Suprapubic skin (tissue), 4 donors: Measurements from ENCODE around the gene GNA12. TPM values are rescaled to one million over a fixed set of nuclear protein-coding genes. Genes with fewer than 3 reads are reported as not detected.

Experiments used
- DNase-seq, 2 donors: peaks; one replicate each; pipeline ENCODE4 v3.0.0-alpha.2; 2019; ENCODE audit warnings: low spot score in 2 of 2
- H3K27ac ChIP-seq: fragments of 200-600 bp; sonication (generic); one replicate; pipeline ENCODE4 v1.5.1; 2019
- H3K27me3 ChIP-seq: fragments of 200-600 bp; sonication (generic); one replicate; pipeline ENCODE4 v1.5.1; 2019
- H3K36me3 ChIP-seq: fragments of 200-600 bp; sonication (generic); one replicate; pipeline ENCODE4 v1.5.1; 2019
- H3K4me1 ChIP-seq: fragments of 200-600 bp; sonication (generic); one replicate; pipeline ENCODE4 v1.5.1; 2019
- H3K4me3 ChIP-seq: fragments of 200-600 bp; sonication (generic); one replicate; pipeline ENCODE4 v1.5.1; 2019; ENCODE audit warnings: mild to moderate bottlenecking
- H3K9me3 ChIP-seq: fragments of 200-600 bp; sonication (generic); one replicate; pipeline ENCODE4 v1.5.1; 2019
- EP300 ChIP-seq: sonication (generic); formaldehyde crosslinking; IDR thresholded peaks from one replicate; pipeline ENCODE4 v1.6.1; 2017; ENCODE audit warnings: antibody characterized with exemption
- POLR2A ChIP-seq, 2 donors: fragments of 450-650 bp; IDR thresholded peaks; one replicate each; pipeline ENCODE4 v1.6.1; 2017; ENCODE audit warnings: antibody characterized with exemption in 2 of 2, mild to moderate bottlenecking in 2 of 2, moderate library complexity in 2 of 2
- POLR2AphosphoS5 ChIP-seq, 3 donors: sonication (generic); formaldehyde crosslinking; IDR thresholded peaks; one replicate each; pipeline ENCODE4 v1.6.1; 2017; ENCODE audit warnings: antibody characterized with exemption in 3 of 3
- WGBS: methylation state at CpG from one replicate; pipeline ENCODE4 v1.1.5; 2018; 5-methylcytosine and 5-hydroxymethylcytosine counted together
- total RNA-seq, 4 donors: library from RNA; depleted of rRNA; stranded (reverse); fragments of >200 nt; gene quantifications; one replicate each; pipeline ENCODE4 v1.1.0, GENCODE V29; 2016
- TF ChIP-seq, protein P1 (sequence below), 2 donors: fragments of 200-600 bp in 1 of 2; fragments of 450-650 bp in 1 of 2; sonication (generic) in 1 of 2; IDR thresholded peaks; one replicate each; pipeline ENCODE4 v1.5.1; 2016 to 2019; ENCODE audit warnings: antibody characterized with exemption in 2 of 2, mild to moderate bottlenecking in 1 of 2, moderate library complexity in 1 of 2

Gene GNA12
- total RNA-seq, 4 donors from 2014 or later: 9.7 to 15.0 (median 13.3) TPM

DNA sequence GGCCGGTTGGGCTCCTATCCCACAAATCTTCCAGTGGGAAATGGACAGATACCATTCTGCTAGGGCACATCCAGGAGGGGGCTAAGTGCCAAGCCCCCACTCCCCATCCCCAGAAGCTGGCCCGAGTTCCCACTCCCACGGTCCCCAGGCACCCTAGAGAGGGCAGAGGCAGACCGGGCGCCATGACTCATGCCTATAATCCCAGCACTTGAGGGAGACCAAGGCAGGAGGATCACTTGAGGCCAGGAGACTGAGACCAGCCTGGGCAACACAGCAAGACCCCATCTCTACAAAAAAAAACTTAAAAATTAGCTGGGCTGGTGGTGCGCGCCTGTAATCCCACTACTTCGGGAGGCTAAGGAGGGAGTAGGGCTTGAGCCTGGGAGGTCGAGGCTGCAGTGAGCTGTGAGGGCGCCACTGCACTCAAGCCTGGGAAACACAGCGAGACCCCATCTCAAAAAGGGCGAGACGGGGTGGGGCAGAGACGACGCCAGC is 870 bp downstream of the GNA12 start:
- Histone ChIP-seq H3K9me3 (no peaks in the 10 kb centered on the region), H3K4me1 (peaks cover 27% of the 10 kb centered on the region), H3K36me3 (no peaks in the 10 kb centered on the region), H3K27ac (peak overlapping the region; percentile 19), H3K27me3 (no peaks in the 10 kb centered on the region), H3K4me3 (peak overlapping the region; percentile 67)
- no peak for DNase-seq
- WGBS: 33% methylated on average over 13 of the region's 15 CpGs
- TF ChIP-seq, protein P1, sequence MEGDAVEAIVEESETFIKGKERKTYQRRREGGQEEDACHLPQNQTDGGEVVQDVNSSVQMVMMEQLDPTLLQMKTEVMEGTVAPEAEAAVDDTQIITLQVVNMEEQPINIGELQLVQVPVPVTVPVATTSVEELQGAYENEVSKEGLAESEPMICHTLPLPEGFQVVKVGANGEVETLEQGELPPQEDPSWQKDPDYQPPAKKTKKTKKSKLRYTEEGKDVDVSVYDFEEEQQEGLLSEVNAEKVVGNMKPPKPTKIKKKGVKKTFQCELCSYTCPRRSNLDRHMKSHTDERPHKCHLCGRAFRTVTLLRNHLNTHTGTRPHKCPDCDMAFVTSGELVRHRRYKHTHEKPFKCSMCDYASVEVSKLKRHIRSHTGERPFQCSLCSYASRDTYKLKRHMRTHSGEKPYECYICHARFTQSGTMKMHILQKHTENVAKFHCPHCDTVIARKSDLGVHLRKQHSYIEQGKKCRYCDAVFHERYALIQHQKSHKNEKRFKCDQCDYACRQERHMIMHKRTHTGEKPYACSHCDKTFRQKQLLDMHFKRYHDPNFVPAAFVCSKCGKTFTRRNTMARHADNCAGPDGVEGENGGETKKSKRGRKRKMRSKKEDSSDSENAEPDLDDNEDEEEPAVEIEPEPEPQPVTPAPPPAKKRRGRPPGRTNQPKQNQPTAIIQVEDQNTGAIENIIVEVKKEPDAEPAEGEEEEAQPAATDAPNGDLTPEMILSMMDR (IDR thresholded peaks at IDR 0.05): no peak
- TF ChIP-seq POLR2AphosphoS5 (IDR thresholded peaks at IDR 0.05): no peak
- no peak for TF ChIP-seq POLR2A (IDR thresholded peaks at IDR 0.05)
- TF ChIP-seq EP300: no peak

DNA sequence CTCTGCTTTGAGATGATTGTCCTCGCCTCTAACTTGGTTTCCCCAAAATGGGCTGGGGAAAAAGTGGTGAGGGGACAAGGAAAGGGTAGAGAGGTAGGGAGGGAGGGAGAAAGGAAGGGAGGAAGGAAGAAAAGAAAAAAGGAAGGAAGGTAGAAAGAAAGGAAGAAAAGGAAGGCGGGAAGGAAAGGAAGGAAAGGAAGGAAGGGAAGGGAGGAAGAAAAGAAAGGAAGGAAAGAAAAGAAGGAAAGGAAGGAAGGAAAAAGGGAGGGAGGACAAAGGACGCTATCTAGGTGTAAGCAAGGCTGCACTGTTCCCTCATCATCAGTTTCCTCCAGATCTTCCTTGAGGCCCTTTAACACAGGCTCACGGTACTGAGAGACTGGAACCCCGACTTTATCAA is 2.2 kb downstream of the GNA12 start:
- TF ChIP-seq POLR2AphosphoS5 (IDR thresholded peaks at IDR 0.05): no peak
- TF ChIP-seq POLR2A (IDR thresholded peaks at IDR 0.05): no peak
- no peak for TF ChIP-seq EP300
- TF ChIP-seq, protein P1 (IDR thresholded peaks at IDR 0.05): no peak
- H3K27ac ChIP-seq: no peak overlapping the region
- no peak overlapping the region for H3K4me3 ChIP-seq

DNA sequence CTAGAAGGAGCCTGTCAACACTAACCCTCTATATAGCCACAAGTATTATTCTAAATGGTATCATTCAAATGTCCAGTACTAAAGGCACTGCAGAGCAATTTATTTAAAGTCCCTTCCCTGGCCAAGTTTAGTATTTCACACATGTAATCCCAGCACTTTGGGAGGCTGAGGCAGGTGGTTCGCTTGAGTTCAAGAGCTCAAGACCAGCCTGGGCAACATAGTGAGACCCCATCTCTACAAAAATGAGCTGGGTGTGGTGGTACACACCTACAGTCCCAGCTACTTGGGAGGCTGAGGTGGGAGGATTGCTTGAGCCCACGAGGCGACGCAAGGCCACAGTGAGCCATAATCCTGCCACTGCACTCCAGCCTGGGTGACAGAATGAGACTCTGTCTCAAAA is 3.6 kb downstream of the GNA12 start:
- Histone ChIP-seq H3K9me3 (no peaks in the 10 kb centered on the region), H3K4me3 (no peak overlapping the region), H3K36me3 (no peaks in the 10 kb centered on the region), H3K4me1 (peaks cover 30% of the 10 kb centered on the region), H3K27ac (no peak overlapping the region), H3K27me3 (no peaks in the 10 kb centered on the region)
- TF ChIP-seq, protein P1 (IDR thresholded peaks at IDR 0.05): no peak
- no peak for TF ChIP-seq EP300
- WGBS: 91% methylated on average over 4 of the region's 4 CpGs
- DNase-seq: no peak

More for the DNA sequence above, 2.2 kb downstream of the GNA12 start:
- no peaks in the 10 kb centered on the region for H3K27me3 ChIP-seq
- 87% methylated on average over 5 of the region's 5 CpGs for WGBS
- H3K4me1 ChIP-seq: peaks cover 30% of the 10 kb centered on the region
- H3K36me3 ChIP-seq: no peaks in the 10 kb centered on the region
- no peaks in the 10 kb centered on the region for H3K9me3 ChIP-seq
- DNase-seq: no peak

DNA sequence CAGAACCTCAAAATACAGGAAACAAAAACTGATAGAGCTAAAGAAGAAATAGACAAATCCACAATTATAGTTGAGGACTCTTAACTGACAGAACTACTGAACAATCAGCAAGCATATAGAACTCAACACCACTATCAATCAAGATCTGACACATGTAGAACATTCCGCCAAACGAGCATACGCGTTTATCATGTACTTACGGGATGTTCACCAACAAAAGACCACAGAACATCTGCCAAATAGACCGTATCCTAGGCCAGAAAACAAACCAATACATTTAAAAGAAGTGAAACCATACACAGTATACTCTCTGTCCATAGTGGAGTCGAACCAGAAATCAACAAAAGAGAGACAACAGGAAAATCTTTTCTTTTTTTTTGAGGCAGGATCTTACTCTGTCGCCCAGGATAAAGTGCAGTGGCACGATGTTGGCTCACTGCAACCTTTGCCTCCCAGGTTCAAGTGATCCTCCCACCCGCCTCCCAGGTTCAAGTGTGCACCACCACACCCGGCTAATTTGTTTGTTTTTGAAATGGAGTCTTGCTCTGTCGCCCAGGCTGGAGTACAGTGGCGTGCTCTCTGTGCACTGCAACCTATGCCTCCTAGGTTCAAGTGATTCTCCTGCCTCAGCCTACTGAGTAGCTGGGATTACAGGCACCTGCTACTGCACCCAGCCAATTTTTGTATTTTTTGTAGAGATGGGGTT is 5.1 kb downstream of the GNA12 start:
- WGBS: 82% methylated on average over 13 of the region's 13 CpGs
- peaks cover 31% of the 10 kb centered on the region for H3K4me1 ChIP-seq

DNA sequence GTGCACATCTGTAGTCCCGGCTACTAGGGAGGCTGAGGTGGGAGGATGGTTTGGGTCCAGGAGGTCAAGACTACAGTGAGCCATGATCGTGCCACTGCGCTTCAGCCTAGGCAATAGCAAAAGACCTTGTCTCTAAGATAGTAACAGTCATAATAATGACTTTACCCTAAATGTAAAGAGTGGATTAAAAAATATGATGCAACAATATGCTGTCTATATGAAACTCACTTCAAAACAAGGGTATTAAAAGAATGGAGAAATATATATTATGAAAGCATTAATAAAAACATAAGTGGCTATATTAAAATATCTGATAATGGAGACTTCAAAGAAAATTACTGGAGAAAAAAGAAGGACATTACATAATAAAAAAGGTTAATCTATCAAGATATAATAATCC is 5.7 kb downstream of the GNA12 start:
- TF ChIP-seq, protein P1 (IDR thresholded peaks at IDR 0.05): no peak
- no peak for TF ChIP-seq POLR2AphosphoS5 (IDR thresholded peaks at IDR 0.05)
- TF ChIP-seq EP300: no peak
- TF ChIP-seq POLR2A (IDR thresholded peaks at IDR 0.05): no peak
- H3K27ac ChIP-seq: no peak overlapping the region

More for the DNA sequence above, 5.1 kb downstream of the GNA12 start:
- Histone ChIP-seq H3K27me3 (no peaks in the 10 kb centered on the region), H3K36me3 (no peaks in the 10 kb centered on the region), H3K27ac (no peak overlapping the region), H3K4me3 (no peak overlapping the region), H3K9me3 (no peaks in the 10 kb centered on the region)
- TF ChIP-seq POLR2AphosphoS5 (IDR thresholded peaks at IDR 0.05) (no peak), EP300 (no peak), POLR2A (IDR thresholded peaks at IDR 0.05) (no peak)
- TF ChIP-seq, protein P1 (IDR thresholded peaks at IDR 0.05): no peak
- no peak for DNase-seq

More for the DNA sequence above, 5.7 kb downstream of the GNA12 start:
- H3K36me3 ChIP-seq: no peaks in the 10 kb centered on the region
- no peaks in the 10 kb centered on the region for H3K9me3 ChIP-seq
- 90% methylated on average over 3 of the region's 3 CpGs for WGBS
- DNase-seq: no peak
- no peak overlapping the region for H3K4me3 ChIP-seq
- H3K27me3 ChIP-seq: no peaks in the 10 kb centered on the region
- peaks cover 29% of the 10 kb centered on the region for H3K4me1 ChIP-seq
